ENCODE results near the gene MRTFA. TPM values are rescaled to one million over a fixed set of nuclear protein-coding genes. Genes with fewer than 3 reads are reported as not detected.
"Not testable (repeated sequence)": the region's sequence is repeated elsewhere in the genome, so short reads cannot be mapped to it uniquely, and the experiment has no call there.

MRTFA gene
- total RNA-seq, 1 experiment from 2014 or later: 26.6 TPM

DNA sequence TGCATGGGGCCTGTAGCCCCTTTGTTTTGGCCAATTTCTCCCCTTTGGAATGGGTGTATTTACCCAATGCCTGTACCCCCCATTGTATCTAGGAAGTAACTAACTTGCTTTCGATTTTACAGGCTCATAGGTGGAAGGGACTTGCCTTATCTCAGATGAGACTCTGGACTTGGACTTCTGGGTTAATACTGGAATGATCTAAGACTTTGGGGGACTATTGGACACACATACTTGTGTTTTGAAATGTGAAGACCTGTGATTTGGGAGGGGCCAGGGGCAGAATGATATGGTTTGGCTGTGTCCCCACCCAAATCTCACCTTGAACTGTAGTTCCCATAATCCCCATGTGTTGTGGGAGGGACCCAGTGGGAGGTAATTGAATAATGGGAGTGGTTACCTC is 82.5 kb downstream of the MRTFA start:
- not testable (repeated sequence) for DNase-seq (ENCODE audit: low read depth)

DNA sequence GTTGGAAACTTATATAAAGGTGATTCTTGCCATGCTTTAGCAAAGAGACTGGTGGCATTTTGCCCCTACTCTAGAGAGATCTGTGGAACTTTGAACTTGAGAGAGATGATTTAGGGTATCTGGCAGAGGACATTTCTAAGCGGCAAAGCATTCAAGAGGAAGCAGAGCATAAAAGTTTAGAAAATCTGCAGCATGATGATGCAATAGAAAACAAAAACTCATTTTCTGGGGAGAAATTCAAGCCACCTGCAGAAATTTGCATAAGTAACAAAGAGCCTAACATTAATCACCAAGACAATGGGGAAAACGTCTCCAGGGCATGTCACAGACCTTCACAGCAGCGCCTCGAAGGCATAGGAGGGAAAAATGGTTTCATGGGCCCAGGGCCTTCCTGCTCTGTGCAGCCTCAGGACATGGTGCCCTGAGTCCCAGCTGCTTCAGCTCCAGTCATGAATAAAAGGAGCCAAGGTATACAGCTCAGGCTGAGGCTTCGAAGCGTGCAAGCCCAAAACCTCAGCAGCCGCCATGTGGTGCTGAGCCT is 83.4 kb downstream of the MRTFA start:
- no peak for DNase-seq (ENCODE audit: low read depth)

DNA sequence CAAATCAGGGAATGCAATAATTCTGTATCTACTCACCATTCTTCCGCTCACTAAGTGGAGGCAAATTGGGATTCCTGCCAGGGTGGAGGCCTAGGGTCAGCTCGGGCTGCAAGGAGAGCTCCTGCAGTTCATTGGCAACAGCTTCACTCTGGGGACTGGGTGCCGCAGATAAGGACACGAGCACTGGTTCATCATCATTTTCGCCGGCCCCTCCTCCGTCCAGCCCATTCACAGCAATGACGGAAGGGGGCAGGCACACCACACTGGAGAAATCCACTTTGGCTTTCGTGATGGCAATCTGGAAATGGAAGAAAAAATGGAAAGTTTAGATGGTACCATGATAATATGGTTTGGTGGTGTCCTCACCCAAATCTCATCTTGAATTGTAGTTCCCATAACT is 84.4 kb downstream of the MRTFA start:
- no peak for DNase-seq (ENCODE audit: low read depth)

DNA sequence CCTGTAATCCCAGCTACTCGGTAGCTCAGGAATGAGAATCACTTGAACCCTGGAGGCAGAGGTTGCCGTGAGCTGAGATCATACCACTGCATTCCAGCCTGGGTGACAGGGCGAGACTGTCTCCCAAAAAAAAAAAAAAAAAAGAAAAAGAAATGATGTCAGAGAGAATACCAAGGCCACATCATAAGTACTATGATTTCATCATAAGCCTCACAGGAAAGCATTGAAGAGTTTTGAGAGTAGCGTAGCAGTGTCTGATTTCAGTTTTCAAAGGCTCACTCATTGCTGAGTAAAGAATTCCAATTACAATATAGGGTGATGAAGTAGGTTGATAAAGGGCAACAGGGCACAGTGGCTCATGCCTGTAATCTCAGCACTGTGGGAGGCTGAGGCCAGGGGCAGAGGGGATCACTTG is 88.8 kb downstream of the MRTFA start:
- DNase-seq (ENCODE audit: low read depth): no peak

DNA sequence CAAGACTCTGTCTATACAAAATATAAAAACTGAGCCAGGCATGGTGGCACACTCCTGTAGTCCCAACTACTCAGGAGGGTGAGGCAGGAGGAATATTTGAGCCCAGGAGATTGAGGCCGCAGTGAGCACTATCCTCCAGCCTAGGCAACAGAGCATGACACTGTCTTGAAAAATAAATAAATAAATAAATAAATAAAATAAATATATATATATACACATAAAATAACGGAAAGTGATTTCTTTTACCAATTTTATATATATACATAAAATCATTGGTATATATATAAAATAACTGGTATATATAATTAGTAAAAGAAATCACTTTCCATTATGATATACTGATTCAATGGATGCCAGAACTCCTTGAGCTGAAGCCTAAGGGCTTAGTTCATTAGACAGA is 91.8 kb downstream of the MRTFA start:
- DNase-seq (ENCODE audit: low read depth): no peak

DNA sequence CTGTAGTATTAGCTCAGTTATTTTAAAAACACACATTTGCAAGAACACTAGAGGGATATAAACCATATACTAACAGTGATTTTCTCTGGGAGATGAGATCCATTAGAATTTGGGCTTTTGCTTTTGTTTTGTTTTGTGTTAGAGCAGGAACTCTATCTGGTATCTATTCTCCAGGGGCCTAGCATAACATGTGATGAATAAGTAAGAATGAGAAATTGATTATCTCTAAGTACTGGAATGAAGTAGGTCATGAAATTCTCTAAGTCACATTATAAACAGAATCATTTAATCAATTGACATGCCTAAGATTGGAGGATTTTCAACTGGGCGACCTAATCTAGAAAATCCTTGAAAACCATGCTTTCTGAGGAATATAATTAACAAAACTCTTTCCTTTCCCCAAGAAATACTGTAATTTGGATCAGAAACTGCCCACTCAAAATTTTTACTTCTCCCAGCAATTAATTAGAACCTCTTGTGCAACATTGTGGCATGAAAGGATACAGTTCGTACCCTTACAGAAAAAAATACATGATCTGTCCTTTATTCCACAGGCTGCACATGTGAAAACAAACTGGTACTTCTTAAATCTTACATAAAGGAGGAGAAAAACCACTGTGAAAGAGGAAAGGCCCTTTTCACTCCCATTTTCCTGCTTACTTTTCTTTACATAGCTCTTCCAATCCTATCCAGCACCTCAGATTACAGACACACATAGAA is 93.5 kb downstream of the MRTFA start:
- DNase-seq (ENCODE audit: low read depth): no peak

DNA sequence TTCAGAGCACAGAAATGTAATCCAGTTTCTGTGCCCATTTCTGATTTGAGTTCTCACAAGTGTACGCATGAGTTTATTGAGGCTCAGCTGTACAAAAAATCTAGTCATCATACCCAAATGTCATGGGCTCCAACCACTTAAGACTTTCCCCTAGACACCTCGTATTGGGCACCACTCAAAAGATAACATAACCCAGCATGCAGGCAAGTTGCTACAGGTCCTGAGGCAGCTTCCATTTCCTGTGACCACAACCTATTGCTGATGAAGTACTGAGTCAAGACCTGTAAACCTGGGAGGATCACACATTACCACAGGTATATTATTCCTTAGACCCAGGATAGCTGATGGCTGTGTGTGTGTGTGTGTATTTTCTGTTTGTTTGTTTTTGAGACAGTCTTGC is 95.2 kb downstream of the MRTFA start:
- no peak for DNase-seq (ENCODE audit: low read depth)

DNA sequence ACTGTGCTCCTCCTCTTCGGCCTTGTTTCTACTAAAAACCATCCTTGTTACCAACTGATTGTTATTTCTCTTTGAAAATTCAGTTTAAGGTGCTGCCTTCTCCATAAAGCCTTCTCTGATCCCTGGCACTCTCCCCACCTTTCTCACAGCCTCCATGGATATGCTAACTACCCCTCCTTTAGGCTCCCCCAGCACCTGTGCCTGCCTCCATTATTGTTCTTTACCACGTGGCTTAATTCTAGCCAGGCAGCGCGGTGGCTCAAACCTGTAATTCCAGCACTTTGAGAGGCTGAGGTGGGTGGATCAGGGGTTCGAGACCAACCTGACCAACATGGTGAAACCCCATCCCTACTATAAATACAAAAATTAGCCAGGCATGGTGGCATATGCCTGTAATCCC is 96.3 kb downstream of the MRTFA start:
- DNase-seq (ENCODE audit: low read depth): no peak

DNA sequence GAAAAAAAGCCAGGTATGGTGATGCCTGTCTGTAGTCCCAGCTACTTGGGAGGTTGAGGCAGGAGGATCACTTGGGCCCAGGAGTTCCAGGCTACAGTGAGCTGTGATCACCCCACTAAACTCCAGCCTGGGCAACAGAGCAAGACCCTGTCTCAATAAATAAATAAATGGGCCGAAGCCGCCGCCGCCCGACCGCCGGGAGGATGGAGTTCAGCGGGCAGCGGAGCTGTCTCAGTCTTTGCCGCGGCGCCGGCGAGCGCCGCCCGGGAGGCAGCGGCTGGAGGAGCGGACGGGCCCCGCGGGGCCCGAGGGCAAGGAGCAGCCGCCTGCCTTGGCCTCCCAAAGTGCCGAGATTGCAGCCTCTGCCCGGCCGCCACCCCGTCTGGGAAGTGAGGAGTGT is 100.4 kb downstream of the MRTFA start:
- DNase-seq (ENCODE audit: low read depth): not testable (repeated sequence)

DNA sequence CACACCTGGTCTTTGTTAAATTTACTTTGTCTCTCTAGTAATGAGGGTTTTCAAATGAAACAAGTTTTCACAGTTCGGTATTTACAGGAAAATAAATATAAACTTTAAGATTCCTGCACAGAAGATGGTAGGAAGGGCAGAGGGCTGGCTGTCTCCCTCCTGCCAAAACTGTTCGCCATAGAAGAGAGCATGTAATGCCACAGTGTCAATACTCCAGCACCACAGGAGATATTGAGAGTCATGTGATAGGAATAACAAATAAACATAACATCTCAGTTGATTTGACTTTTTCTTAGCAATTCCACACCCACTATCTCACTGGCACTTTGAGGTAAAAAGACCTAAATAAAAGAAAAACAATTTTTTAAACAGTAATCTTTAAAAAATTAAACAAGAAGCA is 100.9 kb downstream of the MRTFA start:
- DNase-seq (ENCODE audit: low read depth): no peak

DNA sequence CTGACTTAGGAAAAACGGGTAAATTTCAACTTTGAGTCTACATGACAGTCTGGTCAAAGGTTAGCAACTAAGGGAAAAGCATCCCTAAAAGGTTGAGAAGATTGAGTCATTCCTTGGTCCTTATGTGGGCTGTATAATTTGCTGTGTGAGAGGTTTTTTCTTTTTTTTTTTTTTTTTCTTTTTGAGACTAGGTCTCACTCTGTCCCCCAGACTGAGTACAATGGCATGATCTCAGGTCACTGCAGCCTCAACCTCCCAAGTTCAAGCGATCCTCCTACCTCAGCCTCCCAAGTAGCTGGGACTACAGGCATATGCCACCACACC is 101.4 kb downstream of the MRTFA start:
- DNase-seq (ENCODE audit: low read depth): no peak

DNA sequence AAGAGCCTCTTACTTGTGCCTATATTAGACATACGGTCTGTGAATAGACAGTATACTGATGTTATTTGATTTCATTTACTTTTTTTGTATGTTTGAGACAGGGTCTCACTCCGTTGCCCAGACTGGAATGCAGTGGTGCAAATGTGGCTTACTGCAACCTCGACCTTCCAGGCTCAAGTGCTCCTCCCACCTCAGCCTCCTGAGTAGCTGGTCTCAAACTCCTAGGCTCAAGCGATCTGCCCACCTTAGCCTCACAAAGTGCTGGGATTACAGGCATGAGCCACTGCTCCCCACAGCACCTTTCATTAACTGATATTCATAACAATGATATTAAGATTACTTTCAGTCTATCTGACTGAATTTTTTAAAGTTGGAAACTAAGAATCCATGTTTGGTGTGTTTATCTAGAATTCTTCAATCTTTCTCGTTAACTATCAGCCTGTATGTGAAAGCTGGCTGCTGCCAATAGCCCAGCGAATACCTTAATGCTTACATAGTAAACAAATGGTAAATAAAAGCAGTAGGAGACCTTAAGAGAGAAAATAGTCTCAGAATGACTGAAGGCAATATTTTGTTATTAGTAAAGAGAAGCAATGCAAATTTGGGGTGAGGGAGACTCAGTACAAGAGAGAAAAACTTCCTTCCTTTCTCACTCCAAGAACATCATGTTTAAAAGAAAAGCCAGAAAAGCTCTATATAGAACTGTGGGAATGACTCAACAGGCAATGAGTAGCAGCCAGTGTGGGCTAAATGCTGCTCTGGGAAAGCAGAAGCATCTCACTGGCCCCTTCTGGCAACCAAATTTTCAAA is 101.9 kb downstream of the MRTFA start:
- peak; percentile 79 for DNase-seq (ENCODE audit: low read depth)

DNA sequence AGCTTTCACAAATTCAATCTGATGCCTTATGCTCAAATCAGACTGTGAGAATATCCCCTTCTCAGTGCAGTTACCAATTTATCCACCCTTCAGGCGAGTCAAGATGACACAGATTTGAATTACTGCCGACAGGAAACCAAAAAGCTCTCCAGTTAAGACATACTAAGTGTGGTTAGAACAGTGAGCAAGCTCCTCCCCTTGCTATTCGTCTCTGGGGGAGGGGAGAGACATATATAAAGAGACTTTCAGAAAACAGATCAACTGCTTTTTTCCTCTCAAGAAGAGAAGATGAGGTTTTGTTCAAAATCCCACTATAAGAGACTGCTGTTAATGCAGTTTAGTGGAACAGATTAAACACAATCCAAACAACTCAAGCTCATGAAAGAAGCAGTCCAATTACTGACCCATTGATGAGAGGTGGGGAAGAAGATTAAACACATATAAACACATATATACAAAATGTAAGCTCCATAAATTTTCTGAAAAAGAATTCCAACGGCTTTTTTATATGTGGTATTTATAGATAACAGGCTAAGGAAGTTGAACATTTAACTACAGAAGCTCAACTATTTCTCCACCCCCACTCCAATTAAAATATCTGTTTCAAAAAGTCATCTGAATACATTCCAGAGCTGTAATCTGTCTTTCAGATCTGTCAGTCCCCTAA is 102.7 kb downstream of the MRTFA start:
- DNase-seq (ENCODE audit: low read depth): peak; percentile 78

DNA sequence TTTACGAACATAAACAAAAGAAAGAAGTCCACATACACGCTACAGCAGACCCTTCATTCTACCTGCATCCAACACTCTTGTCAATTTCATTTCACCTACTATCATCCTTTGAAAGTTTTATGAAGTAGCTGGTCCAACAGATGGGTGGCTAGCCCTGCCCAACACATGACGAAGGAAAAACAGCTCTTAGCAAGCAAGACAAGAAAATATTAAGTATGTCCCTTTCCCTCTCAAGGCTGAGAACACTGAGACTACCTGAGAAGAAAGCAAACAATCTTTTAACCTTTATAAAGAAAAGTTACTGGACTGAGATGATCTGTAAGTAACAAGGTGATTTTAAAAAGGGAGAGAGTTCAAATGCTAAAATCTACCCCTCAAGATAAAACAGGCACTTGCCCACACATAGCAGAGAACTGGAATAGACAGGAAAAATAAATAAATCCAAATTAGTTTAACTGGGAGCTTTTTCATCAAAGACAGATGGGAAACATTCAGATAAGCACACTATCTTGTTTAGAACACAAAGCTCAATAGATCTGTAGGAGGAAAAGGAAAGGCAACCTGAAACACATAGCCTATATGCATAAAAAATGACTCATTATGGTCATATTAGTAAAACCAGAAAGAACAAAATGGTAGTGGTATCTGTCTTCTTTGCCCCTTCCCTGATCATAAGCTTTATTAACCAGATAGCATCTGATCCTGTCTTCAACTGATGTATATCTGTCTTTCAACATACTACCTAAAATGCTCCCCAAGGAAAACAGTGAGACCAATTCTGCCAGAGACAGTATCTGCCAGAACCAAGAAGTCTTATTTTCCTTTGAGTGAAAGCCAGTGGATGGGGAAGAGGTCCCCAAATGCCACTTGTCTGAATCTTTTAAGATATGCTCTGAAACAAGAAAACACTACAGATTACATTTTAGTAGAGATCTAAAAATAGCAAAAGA is 104.3 kb downstream of the MRTFA start:
- no peak for DNase-seq (ENCODE audit: low read depth)

DNA sequence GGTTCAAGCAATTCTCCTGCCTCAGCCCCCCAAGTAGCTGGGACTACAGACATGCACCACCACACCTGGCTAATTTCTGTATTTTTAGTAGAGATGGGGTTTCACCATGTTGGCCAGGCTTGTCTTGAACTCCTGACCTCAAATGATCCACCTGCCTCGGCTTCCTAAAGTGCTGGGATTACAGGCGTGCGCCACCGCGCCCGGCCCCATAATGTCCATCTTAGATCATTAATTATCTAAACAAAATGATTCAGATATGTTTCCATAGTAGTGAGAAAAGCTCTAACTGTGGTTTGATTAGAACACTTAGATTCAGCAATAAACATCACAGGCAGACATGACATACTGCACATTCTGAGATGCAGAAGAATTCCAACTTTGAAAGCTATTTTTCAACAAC is 106.1 kb downstream of the MRTFA start:
- DNase-seq (ENCODE audit: low read depth): not testable (repeated sequence)

DNA sequence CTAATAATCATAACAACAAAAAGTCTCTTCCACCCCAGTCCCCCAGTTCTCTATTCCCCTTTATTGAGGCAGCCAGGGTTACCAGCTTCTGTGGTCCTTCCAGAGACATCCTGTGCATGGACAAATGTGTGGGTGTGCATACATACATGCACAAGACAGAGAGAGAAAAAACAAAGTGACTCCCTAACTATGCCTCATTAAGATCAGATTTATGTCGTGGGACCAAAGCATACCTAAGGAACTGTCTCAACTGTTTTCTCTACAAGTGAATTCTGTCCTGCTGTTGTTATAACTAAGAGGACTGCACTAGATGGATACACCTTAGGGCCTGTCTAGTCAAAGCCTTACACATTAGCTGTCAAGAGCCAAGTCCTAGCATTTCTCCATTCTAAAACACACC is 106.7 kb downstream of the MRTFA start:
- DNase-seq (ENCODE audit: low read depth): no peak

DNA sequence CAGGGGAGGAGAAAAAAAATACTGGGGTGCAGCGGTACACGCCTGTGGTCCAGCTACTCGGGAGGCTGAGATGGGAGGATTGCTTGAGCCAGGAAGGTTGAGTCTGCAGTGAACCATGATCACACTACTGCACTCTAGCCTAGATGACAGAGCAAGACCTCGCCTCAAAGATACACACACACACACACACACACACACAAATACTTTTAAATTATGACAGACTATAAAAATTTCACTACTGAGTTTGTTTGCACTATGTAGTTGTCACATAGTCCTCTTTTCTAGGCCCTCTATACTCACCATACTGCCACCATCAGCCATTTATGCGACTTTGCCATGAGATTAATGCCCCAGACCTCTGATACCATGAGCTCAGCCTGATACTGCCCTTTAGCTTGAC is 109.6 kb downstream of the MRTFA start:
- DNase-seq (ENCODE audit: low read depth): no peak

DNA sequence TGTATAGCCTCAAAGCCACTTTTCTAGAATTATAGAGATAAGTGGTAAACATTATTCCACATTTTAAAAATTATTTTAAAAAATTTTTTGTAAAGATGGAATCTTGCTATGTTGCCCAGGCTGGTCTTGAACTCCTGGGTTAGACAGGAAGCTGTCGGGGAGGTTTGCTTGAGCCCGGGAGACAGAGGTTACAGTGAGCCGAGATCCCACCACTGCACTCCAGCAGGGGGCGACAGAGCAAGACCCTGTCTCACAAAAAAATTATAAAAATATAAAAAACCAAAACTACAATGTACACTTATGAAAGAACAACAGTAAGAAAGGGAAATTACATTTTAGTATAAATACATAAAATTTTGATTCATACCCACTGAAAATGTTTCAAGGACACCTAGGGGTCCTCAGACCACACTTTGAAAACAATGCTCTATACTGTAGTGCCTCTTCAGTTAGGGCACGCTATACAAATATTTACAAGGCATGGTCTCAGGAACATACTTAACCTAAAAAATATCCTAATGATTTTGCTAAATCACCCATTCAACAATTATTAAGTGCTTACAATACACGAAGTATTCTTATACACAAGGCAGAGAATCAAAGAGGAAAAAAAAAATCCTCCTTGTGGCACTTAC is 111.2 kb downstream of the MRTFA start:
- peak; percentile 55 for DNase-seq (ENCODE audit: low read depth)

DNA sequence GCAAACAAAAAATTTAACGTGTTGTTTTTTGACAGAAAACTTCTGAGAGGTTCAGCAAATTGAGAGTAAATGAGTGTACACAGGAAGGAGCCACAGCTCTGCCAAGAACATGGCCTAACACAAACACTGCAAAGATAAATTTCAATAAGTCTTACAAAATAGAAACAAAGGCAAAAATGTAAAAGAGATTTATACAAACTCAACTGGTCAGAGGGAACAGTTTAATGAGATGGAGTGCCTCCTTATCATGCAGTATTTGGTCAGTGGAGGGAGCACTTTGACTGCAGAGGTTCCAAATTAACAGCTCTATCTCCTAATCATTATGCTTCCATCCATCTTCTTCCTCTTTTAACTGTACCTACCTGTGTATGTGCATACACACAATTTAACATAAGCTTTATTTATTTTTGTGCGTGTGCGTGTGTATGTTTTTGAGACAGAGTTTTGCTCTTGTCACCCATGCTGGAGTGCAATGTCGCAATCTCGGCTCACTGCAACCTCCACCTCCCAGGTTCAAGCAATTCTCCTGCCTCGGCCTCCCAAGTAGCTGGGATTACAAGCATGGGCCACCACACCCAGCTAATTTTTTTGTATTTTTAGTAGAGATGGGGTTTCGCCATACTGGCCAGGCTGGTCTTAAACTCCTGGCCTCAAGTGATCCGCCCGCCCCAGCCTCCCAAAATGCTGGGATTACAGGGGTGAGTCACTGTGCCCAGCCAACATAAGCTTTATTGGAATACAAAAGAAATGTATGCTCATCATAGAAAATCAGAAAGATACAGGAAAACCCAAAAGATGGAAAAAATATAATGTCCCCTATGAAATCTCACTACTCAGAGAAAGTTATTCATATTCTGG is 111.9 kb downstream of the MRTFA start:
- no peak for DNase-seq (ENCODE audit: low read depth)

DNA sequence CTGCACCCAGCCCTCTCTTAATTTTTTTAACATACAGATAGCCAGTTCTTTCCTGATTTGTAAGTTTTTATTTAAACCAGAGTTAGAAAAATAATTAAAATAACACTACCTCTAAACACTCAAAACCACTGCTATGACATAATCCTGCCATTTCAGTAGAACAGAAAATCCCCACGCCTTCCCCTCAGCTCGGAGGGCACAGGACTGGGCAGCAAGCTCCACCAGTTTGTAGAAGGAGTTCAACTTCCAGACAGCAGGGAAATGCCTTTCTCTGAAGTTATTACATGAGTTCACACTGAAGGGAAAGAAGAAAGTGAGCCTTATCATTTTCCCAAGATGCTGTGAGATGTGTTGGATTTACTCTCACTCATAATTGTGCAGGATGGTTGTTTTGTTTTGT is 114.4 kb downstream of the MRTFA start:
- no peak for DNase-seq (ENCODE audit: low read depth)
